ENCODE results near the gene NDUFC2.
"Not testable (repeated sequence)": the region's sequence is repeated elsewhere in the genome, so short reads cannot be mapped to it uniquely, and the experiment has no call there.

NDUFC2 gene

DNA sequence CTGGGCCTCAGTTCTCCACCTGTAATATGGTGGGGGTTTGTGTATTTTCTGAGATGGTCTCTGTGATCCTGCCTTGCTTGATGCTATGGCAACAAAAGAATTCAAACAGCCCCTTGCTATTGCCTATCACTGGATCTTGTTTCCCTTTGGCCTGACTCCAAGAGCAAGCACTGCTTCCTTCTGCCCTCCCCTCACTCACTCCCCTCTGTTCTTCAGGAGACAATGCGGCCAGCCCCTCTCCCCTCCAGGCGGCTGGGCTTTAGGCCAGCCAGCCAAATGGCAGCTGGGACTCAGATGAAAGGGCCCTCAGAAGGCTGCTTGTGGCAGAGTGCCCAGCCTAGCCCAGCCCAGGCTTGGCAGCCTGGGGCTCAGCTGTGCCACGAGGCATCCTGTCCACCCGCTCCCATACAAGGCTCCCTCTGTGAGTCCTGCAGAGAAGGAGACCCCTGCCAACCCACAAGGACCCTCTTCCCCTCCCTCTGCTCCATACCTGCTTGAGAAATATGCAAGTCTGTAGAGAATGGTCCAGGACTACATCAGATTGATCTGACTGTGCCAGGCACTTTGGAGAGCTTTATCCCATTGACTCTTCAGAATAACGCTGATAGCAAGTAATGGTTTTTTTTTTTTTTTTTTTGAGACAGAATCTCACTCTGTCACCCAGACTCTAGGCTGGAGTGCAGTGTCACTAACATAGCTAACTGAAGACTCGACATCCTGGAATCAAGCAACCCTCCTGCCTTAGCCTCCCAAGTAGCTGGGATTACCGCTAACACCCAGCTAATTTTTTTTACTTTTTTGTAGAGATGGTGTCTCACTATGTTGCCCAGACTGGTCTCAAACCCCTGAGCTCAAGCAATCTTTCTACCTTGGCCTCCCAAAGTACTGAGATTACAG, 49.0 kb downstream of the NDUFC2 start:
- no peak for DNase-seq (ENCODE audit: low read depth in 2 of 2)

DNA sequence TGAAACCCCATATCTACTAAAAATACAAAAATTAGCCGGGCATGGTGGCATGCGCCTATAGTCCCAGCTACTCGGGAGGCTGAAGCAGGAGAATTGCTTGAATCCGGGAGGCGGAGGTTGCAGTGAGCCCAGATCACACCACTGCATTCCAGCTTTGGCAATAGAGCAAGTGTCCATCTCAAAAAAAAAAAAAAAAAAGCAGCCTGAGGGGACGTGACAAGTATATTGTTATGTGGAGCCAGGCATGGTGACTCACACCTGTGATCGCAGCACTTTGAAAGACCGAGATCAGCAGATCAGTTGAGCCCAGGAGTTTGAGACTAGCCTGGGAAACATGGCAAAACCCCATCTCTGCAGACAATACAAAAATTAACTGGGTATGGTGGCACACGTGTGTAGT, 51.2 kb downstream of the NDUFC2 start:
- DNase-seq (ENCODE audit: low read depth in 2 of 2) = not testable (repeated sequence)

DNA sequence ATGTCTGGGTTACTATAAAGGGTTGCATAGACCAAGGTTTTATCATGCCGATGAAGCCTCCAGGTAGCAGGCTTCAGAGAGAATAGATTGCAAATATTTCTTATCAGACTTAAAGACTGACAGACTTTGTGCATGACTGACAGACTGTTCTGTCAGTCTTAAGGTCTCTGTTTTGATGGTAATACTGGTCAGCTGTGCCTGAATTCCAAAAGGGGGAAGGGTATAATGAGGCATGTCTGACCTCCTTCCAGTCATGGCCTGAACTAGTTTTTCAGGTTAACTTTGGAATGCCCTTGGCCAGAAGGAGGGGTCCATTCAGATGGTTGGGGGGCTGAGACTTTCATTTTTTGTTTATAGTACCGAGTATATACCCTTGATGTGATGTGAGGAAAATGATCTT, 51.9 kb downstream of the NDUFC2 start:
- DNase-seq (ENCODE audit: low read depth in 2 of 2) = no peak

DNA sequence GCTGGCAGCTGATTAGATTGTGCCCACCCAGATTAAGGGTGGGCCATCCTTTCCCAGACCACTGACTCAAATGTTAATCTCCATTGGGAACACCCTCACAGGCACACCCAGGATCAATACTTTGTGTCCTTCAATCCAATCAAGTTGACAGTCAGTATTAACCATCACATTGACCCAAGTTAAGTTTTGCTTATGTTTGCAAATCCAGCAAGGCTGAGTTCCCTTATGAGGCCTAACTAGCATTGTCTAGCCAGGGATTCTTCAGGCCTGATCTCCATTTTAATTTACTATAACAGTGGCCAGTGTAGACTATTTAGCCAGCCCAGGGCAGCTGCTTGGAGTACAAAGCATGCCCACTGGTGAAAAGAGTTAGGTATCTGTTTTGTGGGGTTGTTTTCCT, 54.3 kb downstream of the NDUFC2 start:
- DNase-seq (ENCODE audit: low read depth in 2 of 2) = no peak

DNA sequence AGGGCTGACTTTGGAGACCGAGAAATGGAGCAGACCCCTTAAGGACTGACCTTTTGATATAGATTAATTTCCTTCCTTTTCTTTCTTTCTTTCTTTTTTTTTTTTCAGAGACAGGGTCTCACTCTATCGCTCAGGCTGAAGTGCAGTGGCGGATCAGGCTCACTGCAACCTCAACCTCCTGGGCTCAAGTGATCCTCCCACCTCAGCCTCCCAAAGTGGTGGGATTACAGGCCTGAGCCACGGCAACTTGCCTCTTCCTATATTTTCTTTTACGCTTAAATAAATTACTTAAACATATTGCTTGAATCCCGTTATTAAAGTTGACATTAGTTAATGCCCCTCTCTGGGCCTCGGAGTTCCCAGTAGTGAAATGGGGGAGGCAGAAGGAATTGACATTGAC, 56.2 kb downstream of the NDUFC2 start:
- DNase-seq (ENCODE audit: low read depth in 2 of 2) = no peak

DNA sequence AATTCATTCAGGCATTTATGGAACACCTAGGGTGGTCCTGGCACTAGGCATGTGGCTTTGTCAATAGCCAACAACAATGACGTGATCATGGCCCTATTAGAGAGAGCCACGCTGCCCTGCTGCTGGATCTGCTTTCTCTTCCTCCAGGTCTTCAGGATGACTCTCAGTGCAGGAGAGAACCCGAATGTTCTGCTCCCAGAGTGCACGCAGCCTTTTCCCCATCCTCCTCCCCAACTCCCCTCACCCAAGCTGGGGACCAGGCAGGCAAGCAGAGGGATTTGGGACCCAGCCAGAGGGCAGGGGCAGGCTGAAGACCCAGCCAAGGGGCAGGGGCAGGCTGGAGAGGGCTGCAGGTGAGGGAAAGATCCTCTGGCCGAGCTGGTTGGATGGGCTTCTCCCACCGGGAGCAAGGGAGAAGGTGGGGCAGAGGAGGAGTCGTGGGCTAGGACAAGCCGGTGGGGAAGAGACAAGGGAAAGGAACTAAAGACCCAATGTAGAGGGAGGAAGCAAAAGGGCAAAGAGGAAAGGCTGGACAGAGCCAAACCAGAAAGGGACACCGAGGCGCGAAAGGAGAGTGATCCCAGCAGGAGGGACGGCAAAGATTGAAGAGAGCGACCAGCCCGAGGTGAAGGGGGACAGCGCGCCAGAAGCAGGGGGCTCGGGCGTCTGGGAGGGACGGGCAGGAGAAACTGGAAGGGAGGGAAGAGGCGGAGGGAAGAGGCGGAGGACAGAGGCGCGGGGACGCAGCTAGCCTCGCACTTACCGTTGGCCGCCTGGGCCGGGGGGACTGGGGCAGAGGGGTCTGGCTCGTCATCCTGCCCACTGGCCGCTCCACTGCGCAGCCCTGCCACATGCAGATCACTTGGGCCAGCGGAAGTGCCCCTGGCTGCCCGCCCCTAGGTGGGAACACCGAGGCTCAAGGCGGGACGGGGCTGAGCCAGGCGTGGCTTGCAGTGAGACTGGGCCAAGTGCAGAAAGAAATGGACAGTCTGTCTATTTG, 57.0 kb downstream of the NDUFC2 start, which contains the start of gene KCTD14:
Gene KCTD14, minus strand, starts transcription at position 880 of the 1,000 bp plus-strand sequence. Its CDS starts 27 bp downstream, at position 853.
- DNase-seq (ENCODE audit: low read depth in 2 of 2) = no peak

DNA sequence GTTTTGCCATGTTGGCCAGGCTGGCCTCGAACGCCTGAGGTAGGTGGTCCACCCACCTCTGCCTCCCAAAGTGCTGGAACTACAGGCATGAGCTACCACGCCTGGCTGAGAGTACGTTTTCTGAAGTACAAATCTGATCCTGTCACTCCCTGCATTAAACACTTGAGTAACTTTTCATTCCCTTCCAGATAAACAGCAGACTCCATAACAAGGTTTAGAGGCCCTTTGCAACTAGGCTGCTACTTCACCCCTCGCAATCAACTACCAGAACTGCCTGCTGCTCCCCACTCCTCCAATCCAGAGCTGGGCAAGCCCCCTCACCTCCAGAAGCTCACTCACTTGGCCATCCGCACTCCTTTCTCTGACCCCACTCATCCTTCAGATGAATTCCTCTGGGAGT, 58.1 kb downstream of the NDUFC2 start:
- no peak for DNase-seq (ENCODE audit: low read depth in 2 of 2)

DNA sequence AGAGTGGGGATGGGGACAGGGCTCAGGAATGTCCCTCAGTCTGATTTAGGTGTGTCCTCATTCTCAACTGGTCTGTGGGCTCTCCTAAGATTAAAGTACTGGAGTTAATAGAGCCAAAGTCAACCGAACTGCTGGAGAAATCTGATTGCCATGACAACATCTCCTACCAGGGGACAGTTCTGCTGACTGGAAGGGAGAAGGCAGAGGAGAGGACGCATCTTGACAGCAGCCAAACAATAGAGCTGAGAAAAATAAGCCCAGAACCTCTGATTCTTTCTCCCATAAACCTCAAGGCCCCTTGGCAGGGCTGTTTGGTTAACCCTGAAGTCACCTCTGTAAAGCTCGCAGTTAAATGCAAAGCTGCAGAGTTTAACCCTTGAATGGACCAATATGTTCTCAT, 59.4 kb downstream of the NDUFC2 start:
- DNase-seq (ENCODE audit: low read depth in 2 of 2) = no peak

DNA sequence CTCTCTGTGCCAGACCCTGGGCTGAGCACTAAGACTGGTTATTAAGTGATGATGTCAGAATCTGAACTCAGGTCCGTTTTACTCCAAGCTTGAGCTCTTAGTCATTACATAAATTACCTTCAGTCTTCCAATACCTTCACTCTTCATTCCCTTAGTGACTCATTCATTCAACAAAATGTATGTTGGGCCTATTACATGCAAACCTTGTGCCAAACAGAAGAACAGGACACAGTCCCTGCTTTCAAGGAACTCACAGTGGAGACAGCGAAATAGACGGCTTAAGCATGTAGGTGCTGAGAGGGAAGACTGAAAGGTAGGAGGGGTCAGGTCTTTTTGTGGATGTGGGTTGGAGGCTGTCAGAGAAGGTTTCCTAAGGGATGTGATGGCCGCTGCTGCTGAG, 59.9 kb downstream of the NDUFC2 start:
- no peak for DNase-seq (ENCODE audit: low read depth in 2 of 2)

Measured in stimulated activated CD4-positive, alpha-beta T cell treated with anti-CD3 and anti-CD28 coated beads, Interleukin-1b, Interleukin-23, amount 100 ng/mL, for 4 hours (primary cell).